Lower lobe of right lung (tissue), 2 donors: ENCODE measurements around the gene PCARE. TPM values are rescaled to one million over a fixed set of nuclear protein-coding genes. Genes with fewer than 3 reads are reported as not detected.
"Not testable (repeated sequence)": the region's sequence is repeated elsewhere in the genome, so short reads cannot be mapped to it uniquely, and the experiment has no call there.

ENCODE experiments used
- ATAC-seq, 2 donors: fragments of 200-7000 bp; cut with Tn5 transposase; one replicate each; pipeline ENCODE4 v1.9.1; 2020 to 2022; ENCODE audit warnings: mild to moderate bottlenecking in 2 of 2, moderate library complexity in 2 of 2
- DNase-seq: peaks from one replicate; pipeline ENCODE4 v3.0.0-alpha.2; 2020
- H3K27ac ChIP-seq: fragments of 200-600 bp; one replicate; pipeline ENCODE4 v1.8.0; 2022
- H3K27me3 ChIP-seq: fragments of 200-600 bp; one replicate; pipeline ENCODE4 v1.8.0; 2022; ENCODE audit warnings: low read depth
- H3K36me3 ChIP-seq: fragments of 200-600 bp; one replicate; pipeline ENCODE4 v1.8.0; 2022; ENCODE audit warnings: mild to moderate bottlenecking
- H3K4me1 ChIP-seq: fragments of 200-600 bp; one replicate; pipeline ENCODE4 v1.8.0; 2022
- H3K4me3 ChIP-seq: fragments of 200-600 bp; one replicate; pipeline ENCODE4 v1.8.0; 2022; ENCODE audit warnings: mild to moderate bottlenecking
- H3K9me3 ChIP-seq: fragments of 200-600 bp; one replicate; pipeline ENCODE4 v1.8.0; 2022
- CTCF ChIP-seq: fragments of 200-600 bp; IDR thresholded peaks from one replicate; pipeline ENCODE4 v1.8.0; 2022; ENCODE audit warnings: antibody characterized with exemption, mild to moderate bottlenecking
- intact Hi-C: fragments of 100-400 bp; cut with DNase I; formaldehyde crosslinking; loops from one replicate; pipeline ENCODE4 v1.11.0; 2022
- total RNA-seq: library from RNA; stranded (reverse); fragmentation: NEBNext Ultra II Directional; extraction: Animal tissue kit (Norgen Biotek cat#: 25700); gene quantifications from one replicate; pipeline ENCODE4 v1.2.1, GENCODE V29; 2021
- donor health status: DM: no; HTN: yes; CAD: no; lungs with severe emphysema.

PCARE gene
- total RNA-seq, 1 donor from 2014 or later, result 0.95 TPM

GRCh38 chr2:29112379-29112778 lies 38.1 kb upstream of the PCARE start:
- Histone ChIP-seq H3K27ac (no peak overlapping the region), H3K4me1 (peaks cover 17% of the 10 kb centered on the region), H3K27me3 (no peaks in the 10 kb centered on the region), H3K9me3 (no peaks in the 10 kb centered on the region), H3K36me3 (no peaks in the 10 kb centered on the region), H3K4me3 (no peak overlapping the region)
- ATAC-seq (no peak), DNase-seq (no peak)
- TF ChIP-seq CTCF, result no peak
- intact Hi-C loops, result no loop called here

- Histone ChIP-seq H3K27ac (no peak overlapping the region), H3K4me3 (no peak overlapping the region), H3K4me1 (peaks cover 9% of the 10 kb centered on the region), H3K36me3 (no peaks in the 10 kb centered on the region), H3K9me3 (no peaks in the 10 kb centered on the region), H3K27me3 (no peaks in the 10 kb centered on the region)
- TF ChIP-seq CTCF, result no peak
- ATAC-seq, result no peak
- no peak for DNase-seq
- intact Hi-C loops, result no loop called here
Measured at GRCh38 chr2:29110916-29111535, 36.7 kb upstream of the PCARE start.

- no peak overlapping the region for H3K4me3 ChIP-seq
- no peak for DNase-seq
- no peak for TF ChIP-seq CTCF
- no peak for ATAC-seq
- H3K36me3 ChIP-seq, result no peaks in the 10 kb centered on the region
- H3K9me3 ChIP-seq, result no peaks in the 10 kb centered on the region
- peaks cover 3% of the 10 kb centered on the region for H3K4me1 ChIP-seq
- no peak overlapping the region for H3K27ac ChIP-seq
- H3K27me3 ChIP-seq, result no peaks in the 10 kb centered on the region
- intact Hi-C loops, result no loop called here
Measured at GRCh38 chr2:29109246-29109645, 34.9 kb upstream of the PCARE start.

GRCh38 chr2:29108225-29108624 lies 33.9 kb upstream of the PCARE start:
- intact Hi-C loops, result no loop called here
- Histone ChIP-seq H3K27ac (no peak overlapping the region), H3K4me3 (no peak overlapping the region), H3K9me3 (no peaks in the 10 kb centered on the region), H3K36me3 (no peaks in the 10 kb centered on the region), H3K27me3 (no peaks in the 10 kb centered on the region), H3K4me1 (no peaks in the 10 kb centered on the region)
- no peak for TF ChIP-seq CTCF
- no peak for DNase-seq
- no peak for ATAC-seq

GRCh38 chr2:29107547-29107946 lies 33.2 kb upstream of the PCARE start:
- ATAC-seq, H3K27me3 ChIP-seq, H3K36me3 ChIP-seq, H3K4me1 ChIP-seq, DNase-seq, H3K27ac ChIP-seq, H3K4me3 ChIP-seq, intact Hi-C loops, H3K9me3 ChIP-seq: not testable (repeated sequence)

- Histone ChIP-seq H3K27ac (no peak overlapping the region), H3K9me3 (no peaks in the 10 kb centered on the region), H3K4me3 (no peak overlapping the region), H3K4me1 (no peaks in the 10 kb centered on the region), H3K36me3 (no peaks in the 10 kb centered on the region), H3K27me3 (no peaks in the 10 kb centered on the region)
- no peak for TF ChIP-seq CTCF
- no peak for DNase-seq
- intact Hi-C loops, result no loop called here
- ATAC-seq, result no peak
Measured at GRCh38 chr2:29106980-29107388, 32.7 kb upstream of the PCARE start.
